ENCODE results near the gene CLMN.

Gene CLMN

DNA sequence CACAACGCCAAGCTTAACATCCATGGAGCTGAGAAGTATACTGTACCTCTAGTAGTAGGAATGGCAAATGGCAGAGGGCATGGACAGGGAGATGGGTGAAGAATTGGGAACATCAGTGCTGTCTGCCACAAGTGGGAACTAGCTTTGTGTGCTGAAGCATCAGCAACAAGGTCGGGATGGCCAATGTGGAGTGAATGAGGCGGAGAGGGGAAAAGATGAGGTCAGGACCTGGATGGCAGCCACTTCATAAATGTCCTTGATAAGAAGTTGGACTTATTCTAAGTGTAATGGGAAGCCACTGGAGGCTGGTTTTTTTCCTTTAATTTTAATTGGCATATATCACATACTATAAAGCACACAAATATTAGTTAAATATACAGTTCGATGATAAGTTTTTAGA, 21.9 kb upstream of the CLMN start:
- H3K4me3 ChIP-seq (ENCODE audit: low read depth, low read length): no peak overlapping the region
- TF ChIP-seq, protein P1, sequence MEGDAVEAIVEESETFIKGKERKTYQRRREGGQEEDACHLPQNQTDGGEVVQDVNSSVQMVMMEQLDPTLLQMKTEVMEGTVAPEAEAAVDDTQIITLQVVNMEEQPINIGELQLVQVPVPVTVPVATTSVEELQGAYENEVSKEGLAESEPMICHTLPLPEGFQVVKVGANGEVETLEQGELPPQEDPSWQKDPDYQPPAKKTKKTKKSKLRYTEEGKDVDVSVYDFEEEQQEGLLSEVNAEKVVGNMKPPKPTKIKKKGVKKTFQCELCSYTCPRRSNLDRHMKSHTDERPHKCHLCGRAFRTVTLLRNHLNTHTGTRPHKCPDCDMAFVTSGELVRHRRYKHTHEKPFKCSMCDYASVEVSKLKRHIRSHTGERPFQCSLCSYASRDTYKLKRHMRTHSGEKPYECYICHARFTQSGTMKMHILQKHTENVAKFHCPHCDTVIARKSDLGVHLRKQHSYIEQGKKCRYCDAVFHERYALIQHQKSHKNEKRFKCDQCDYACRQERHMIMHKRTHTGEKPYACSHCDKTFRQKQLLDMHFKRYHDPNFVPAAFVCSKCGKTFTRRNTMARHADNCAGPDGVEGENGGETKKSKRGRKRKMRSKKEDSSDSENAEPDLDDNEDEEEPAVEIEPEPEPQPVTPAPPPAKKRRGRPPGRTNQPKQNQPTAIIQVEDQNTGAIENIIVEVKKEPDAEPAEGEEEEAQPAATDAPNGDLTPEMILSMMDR (IDR thresholded peaks at IDR 0.05; ENCODE audit: low read depth, low read length): no peak

DNA sequence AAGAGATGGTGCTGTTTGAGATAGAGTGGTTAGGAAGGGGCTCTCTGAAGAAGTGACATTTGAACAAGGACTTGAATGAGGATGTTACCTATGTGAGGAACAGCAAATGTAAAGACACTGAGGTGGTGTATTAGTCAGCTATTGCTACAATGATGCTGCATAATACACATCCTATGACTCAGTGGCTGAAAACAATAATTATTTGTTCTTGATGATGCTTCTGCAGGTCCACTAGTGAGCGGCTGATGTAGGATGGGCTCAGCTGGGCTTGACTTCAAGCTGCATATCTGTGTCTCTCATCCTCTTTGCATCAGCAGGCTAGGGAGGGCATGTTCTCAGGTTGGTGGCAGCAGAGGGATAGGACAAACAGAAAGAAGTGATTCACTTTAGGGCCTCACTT, 21.4 kb upstream of the CLMN start:
- H3K4me3 ChIP-seq (ENCODE audit: low read depth, low read length): no peak overlapping the region
- TF ChIP-seq, protein P1 (IDR thresholded peaks at IDR 0.05; ENCODE audit: low read depth, low read length): no peak

- no peak overlapping the region for H3K4me3 ChIP-seq (ENCODE audit: low read depth, low read length)
- TF ChIP-seq, protein P1 (IDR thresholded peaks at IDR 0.05; ENCODE audit: low read depth, low read length): no peak
Measured at GRCh38 chr14:95340201-95340697, 20.5 kb upstream of the CLMN start.

GRCh38 chr14:95339301-95339865, 19.7 kb upstream of the CLMN start:
- H3K4me3 ChIP-seq (ENCODE audit: low read depth, low read length): no peak overlapping the region
- TF ChIP-seq, protein P1 (IDR thresholded peaks at IDR 0.05; ENCODE audit: low read depth, low read length): no peak

GRCh38 chr14:95338436-95338835, 18.7 kb upstream of the CLMN start:
- no peak overlapping the region for H3K4me3 ChIP-seq (ENCODE audit: low read depth, low read length)
- TF ChIP-seq, protein P1 (IDR thresholded peaks at IDR 0.05; ENCODE audit: low read depth, low read length): no peak

- TF ChIP-seq, protein P1 (IDR thresholded peaks at IDR 0.05; ENCODE audit: low read depth, low read length): no peak
- H3K4me3 ChIP-seq (ENCODE audit: low read depth, low read length): no peak overlapping the region
Measured at GRCh38 chr14:95337041-95337595, 17.4 kb upstream of the CLMN start.

GRCh38 chr14:95336192-95336760, 16.6 kb upstream of the CLMN start:
- H3K4me3 ChIP-seq (ENCODE audit: low read depth, low read length): no peak overlapping the region
- TF ChIP-seq, protein P1 (IDR thresholded peaks at IDR 0.05; ENCODE audit: low read depth, low read length): no peak

All from WI38 (cell line).